ENCODE results near the gene CACNA1D.

CACNA1D gene

GRCh38 chr3:53495520-53496391 is 1.3 kb downstream of the CACNA1D start:
- no peak for DNase-seq

GRCh38 chr3:53496392-53496670 is 1.9 kb downstream of the CACNA1D start:
- DNase-seq: no peak

GRCh38 chr3:53496984-53497383 is 2.6 kb downstream of the CACNA1D start:
- no peak for DNase-seq

- DNase-seq: no peak
These were observed 4.6 kb downstream of the CACNA1D start for GRCh38 chr3:53498806-53499641.

- DNase-seq: no peak
These were observed 5.9 kb downstream of the CACNA1D start for GRCh38 chr3:53500165-53500777.

GRCh38 chr3:53501178-53501577 is 6.8 kb downstream of the CACNA1D start:
- no peak for DNase-seq

GRCh38 chr3:53502737-53503136 is 8.3 kb downstream of the CACNA1D start:
- no peak for DNase-seq

- DNase-seq: no peak
These were observed 8.8 kb downstream of the CACNA1D start for GRCh38 chr3:53503195-53503594.

GRCh38 chr3:53506110-53506762 is 11.8 kb downstream of the CACNA1D start:
- no peak for DNase-seq

GRCh38 chr3:53506763-53507145 is 12.3 kb downstream of the CACNA1D start:
- no peak for DNase-seq

- no peak for DNase-seq
These were observed 15.1 kb downstream of the CACNA1D start for GRCh38 chr3:53509494-53509893.

GRCh38 chr3:53510508-53510907 is 16.1 kb downstream of the CACNA1D start:
- no peak for DNase-seq

- DNase-seq: no peak
These were observed 16.8 kb downstream of the CACNA1D start for GRCh38 chr3:53511246-53511645.

- DNase-seq: no peak
These were observed 19.3 kb downstream of the CACNA1D start for GRCh38 chr3:53513556-53514190.

- no peak for DNase-seq
These were observed 21.9 kb downstream of the CACNA1D start for GRCh38 chr3:53516339-53516738.

- DNase-seq: no peak
These were observed 24.1 kb downstream of the CACNA1D start for GRCh38 chr3:53518495-53518981.

- DNase-seq: no peak
These were observed 24.8 kb downstream of the CACNA1D start for GRCh38 chr3:53519065-53519709.

GRCh38 chr3:53523346-53523745 is 28.9 kb downstream of the CACNA1D start:
- no peak for DNase-seq

GRCh38 chr3:53524566-53524965 is 30.2 kb downstream of the CACNA1D start:
- no peak for DNase-seq

GRCh38 chr3:53525765-53526703 is 31.6 kb downstream of the CACNA1D start:
- DNase-seq: no peak

- DNase-seq: no peak
These were observed 32.3 kb downstream of the CACNA1D start for GRCh38 chr3:53526704-53527055.

Measured in NCI-H1694 (cell line).